ENCODE measurements around the gene NOG. TPM values are rescaled to one million over a fixed set of nuclear protein-coding genes. Genes with fewer than 3 reads are reported as not detected.

The NOG gene
- total RNA-seq, 1 experiment from 2014 or later: 1.2 TPM

GRCh38 chr17:56636265-56636664, 42.8 kb downstream of the NOG start:
- no peak for DNase-seq (ENCODE audit: low spot score)

GRCh38 chr17:56637254-56637653, 43.8 kb downstream of the NOG start:
- DNase-seq (ENCODE audit: low spot score): no peak

GRCh38 chr17:56638591-56639051, 45.1 kb downstream of the NOG start:
- DNase-seq (ENCODE audit: low spot score): no peak

GRCh38 chr17:56639517-56639916, 46.0 kb downstream of the NOG start:
- no peak for DNase-seq (ENCODE audit: low spot score)

GRCh38 chr17:56640116-56640515, 46.6 kb downstream of the NOG start:
- DNase-seq (ENCODE audit: low spot score): no peak

- no peak for DNase-seq (ENCODE audit: low spot score)
Measured at GRCh38 chr17:56641373-56641772, 47.9 kb downstream of the NOG start.

- no peak for DNase-seq (ENCODE audit: low spot score)
Measured at GRCh38 chr17:56641894-56642293, 48.4 kb downstream of the NOG start.

GRCh38 chr17:56642424-56642823, 48.9 kb downstream of the NOG start:
- DNase-seq (ENCODE audit: low spot score): no peak

Other genes with a start within 250 kb of the NOG start
- 0.41 and 0.72 TPM in 2 replicates for gene C17orf67, start 240.2 kb downstream of the NOG start, total RNA-seq (2014; rRNA removed; shearing (Covaris generic))
- gene DGKE, start 240.5 kb downstream of the NOG start, total RNA-seq (2014; rRNA removed; shearing (Covaris generic)): 0.37 and 0.64 TPM in 2 replicates